ENCODE data around the gene ABCD3.

GRCh38 chr1:94560333-94560732 is 142.1 kb downstream of the ABCD3 start:
- TF ChIP-seq POLR2A (IDR thresholded peaks at IDR 0.05; ENCODE audit: control extremely low read depth in 1 of 2, low read depth in 2 of 2, low read length in 2 of 2) (no peak), EZH2 (IDR thresholded peaks at IDR 0.05; ENCODE audit: low read depth, low read length, severe bottlenecking) (no peak), RBBP5 (IDR thresholded peaks at IDR 0.05; ENCODE audit: borderline replicate concordance, low read depth, low read length) (no peak), JUND (IDR thresholded peaks at IDR 0.05; ENCODE audit: low read length) (no peak), CTCF (IDR thresholded peaks at IDR 0.05; ENCODE audit: control extremely low read depth in 1 of 3, insufficient read depth in 1 of 3, low read depth in 1 of 3, low read length in 3 of 3) (no peak), POLR2AphosphoS5 (IDR thresholded peaks at IDR 0.05; ENCODE audit: low read depth, low read length) (no peak), BCL11A (IDR thresholded peaks at IDR 0.05; ENCODE audit: low read depth in 2 of 2, low read length in 2 of 2) (no peak), ATF2 (IDR thresholded peaks at IDR 0.05; ENCODE audit: low read length) (no peak), SAP30 (IDR thresholded peaks at IDR 0.05; ENCODE audit: insufficient read depth, insufficient replicate concordance, low read length) (no peak), RAD21 (IDR thresholded peaks at IDR 0.05 in 1 of 2, conservative IDR thresholded peaks at IDR 0.05 in 1 of 2; ENCODE audit: low read depth in 2 of 2, low read length in 2 of 2) (no peak), RFX5 (IDR thresholded peaks at IDR 0.05; ENCODE audit: borderline replicate concordance, low read depth, low read length) (no peak)
